Naive thymus-derived CD8-positive, alpha-beta T cell (primary cell): ENCODE results near the gene BLVRB. TPM values are rescaled to one million over a fixed set of nuclear protein-coding genes. Genes with fewer than 3 reads are reported as not detected.
A peak's percentile ranks its signal among the peaks of the same experiment; 100 is the strongest.
"Not testable (repeated sequence)": the region's sequence is repeated elsewhere in the genome, so short reads cannot be mapped to it uniquely, and the experiment has no call there.

Experiments used
- ATAC-seq, 2 donors: fragments of 150-1000 bp; cut with Tn5 transposase in 1 of 2; sonication (Bioruptor Pico), chemical (Tn5 transposase) in 1 of 2; 1 replicate in 1 of 2; 2 replicates in 1 of 2; pipeline ENCODE4 v1.10.0; 2021; ENCODE audit warnings: mild to moderate bottlenecking in 2 of 2, moderate library complexity in 2 of 2
- POLR2A ChIA-PET: fragments of 350-600 bp; sonication (Branson Sonifier 250); formaldehyde crosslinking; loops from one replicate; lab custom pipeline; 2021; ENCODE audit warnings: antibody characterized with exemption; lab: Charles Lee
- DNase-seq, 10 donors: peaks; one replicate each; pipeline versions ENCODE4 v3.0.0 to v3.0.0-alpha.2; 2020 to 2022
- H3K27ac Mint-ChIP-seq, 10 donors: one replicate each; pipeline ENCODE4 v1.8.0; 2020 to 2022; ENCODE audit warnings: mild to moderate bottlenecking in 10 of 10, mixed read lengths in 10 of 10, moderate library complexity in 4 of 10, inconsistent platforms in 1 of 10
- H3K27me3 Mint-ChIP-seq, 5 donors: one replicate each; pipeline ENCODE4 v1.8.0; 2021 to 2022; ENCODE audit warnings: mixed read lengths in 5 of 5
- H3K36me3 Mint-ChIP-seq, 3 donors: one replicate each; pipeline ENCODE4 v1.8.0; 2020 to 2022; ENCODE audit warnings: mixed read lengths in 3 of 3, mild to moderate bottlenecking in 2 of 3, inconsistent platforms in 1 of 3
- H3K4me1 Mint-ChIP-seq, 4 donors: one replicate each; pipeline ENCODE4 v1.8.0; 2021 to 2022; ENCODE audit warnings: mixed read lengths in 4 of 4
- H3K4me3 Mint-ChIP-seq, 10 donors: one replicate each; pipeline ENCODE4 v1.8.0; 2020 to 2022; ENCODE audit warnings: mild to moderate bottlenecking in 10 of 10, mixed read lengths in 10 of 10, moderate library complexity in 6 of 10, inconsistent platforms in 1 of 10
- H3K9me3 Mint-ChIP-seq, 9 donors: one replicate each; pipeline ENCODE4 v1.8.0; 2020 to 2022; ENCODE audit warnings: mixed read lengths in 9 of 9, mild to moderate bottlenecking in 3 of 9, inconsistent platforms in 1 of 9, moderate library complexity in 1 of 9
- polyA plus RNA-seq, 3 donors: library from polyadenylated mRNA; unstranded; fragments of 300-500 nt; fragmentation: Illumina TruSeq; gene quantifications; one replicate each; pipeline ENCODE4 v1.2.3, GENCODE V29; 2021
- total RNA-seq, 8 experiments: library from RNA in 2 of 8; stranded (reverse) in 2 of 8; gene quantifications; one replicate each; pipeline ENCODE4 v1.2.3 and lab custom pipeline; 2021 to 2026

The BLVRB gene
- total and polyA plus RNA-seq, 5 experiments from 2014 or later, result 11.8 to 27.8 (median 17.3) TPM

DNA sequence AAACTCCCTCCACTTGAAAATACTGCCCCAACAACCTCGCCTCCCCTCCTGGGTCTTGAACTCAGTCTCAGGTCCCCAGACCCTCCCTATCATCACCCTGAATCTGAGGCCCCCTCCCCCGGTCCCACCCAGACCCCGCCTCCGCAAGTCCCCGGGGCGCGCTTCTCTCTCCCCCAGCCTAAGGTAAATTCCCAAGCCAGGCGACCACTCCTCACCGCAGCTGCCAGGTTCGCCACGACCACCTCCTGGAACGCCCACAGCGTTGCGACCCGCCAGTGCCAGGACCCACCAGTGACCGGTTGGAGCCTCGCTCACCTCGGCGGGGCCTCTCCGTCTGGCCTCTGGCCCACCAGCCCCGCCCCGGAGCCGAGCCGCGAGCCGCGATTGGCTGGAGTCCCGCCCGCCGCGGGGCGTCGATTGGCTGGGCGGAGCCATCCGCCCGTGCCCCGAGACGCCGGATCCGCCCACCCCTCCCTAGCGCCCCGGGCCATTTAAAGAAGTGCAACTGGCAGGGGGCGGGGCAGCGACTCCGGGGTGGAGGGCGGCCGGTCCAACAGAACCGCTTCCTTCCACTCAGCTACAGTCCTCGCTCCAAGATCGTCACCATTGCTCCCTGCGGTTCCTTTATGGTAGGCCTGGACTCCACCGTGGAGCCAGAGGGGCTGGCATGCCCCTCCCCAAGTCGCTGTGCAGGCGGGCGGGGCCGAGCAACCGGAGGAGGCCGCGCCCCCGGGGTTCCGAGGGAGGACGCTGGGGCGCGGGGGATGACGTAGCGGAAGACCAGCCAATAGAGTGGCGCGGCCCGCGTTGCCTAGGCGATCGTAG, 21.3 kb downstream of the BLVRB start, which contains the start of gene SERTAD3:
SERTAD3 (minus strand) TSS at position 336 of the 825 bp plus-strand sequence. CDS start 2,255 bp downstream, outside the sequence.
- peak within 1 kb of the TSS; percentile 95 to 100 (median 99) for H3K4me3 Mint-ChIP-seq
- peaks cover 16 to 27% (median 21%) of the 10 kb centered on the region in 4 donors for H3K4me1 Mint-ChIP-seq
- DNase-seq (peak; percentile 94 to 99 (median 97)), ATAC-seq (peak; percentile 71 to 72)
- POLR2A ChIA-PET, result interaction anchor here (1.4 to 5.8 kb wide), 9 partner anchors 11 to 159 kb away, joined by 3 to 73 read pairs (median 18); partner anchors contain the start of genes AKT2, BLVRB, C19orf47 and PLD3
- H3K27me3 Mint-ChIP-seq, result no peaks in the 10 kb centered on the region
- no peaks in the 10 kb centered on the region for H3K9me3 Mint-ChIP-seq
- H3K27ac Mint-ChIP-seq, result peak within 1 kb of the TSS; percentile 89 to 99 (median 96)
- H3K36me3 Mint-ChIP-seq, result peaks cover 0 to 17% (median 0%) of the 10 kb centered on the region in 3 donors

DNA sequence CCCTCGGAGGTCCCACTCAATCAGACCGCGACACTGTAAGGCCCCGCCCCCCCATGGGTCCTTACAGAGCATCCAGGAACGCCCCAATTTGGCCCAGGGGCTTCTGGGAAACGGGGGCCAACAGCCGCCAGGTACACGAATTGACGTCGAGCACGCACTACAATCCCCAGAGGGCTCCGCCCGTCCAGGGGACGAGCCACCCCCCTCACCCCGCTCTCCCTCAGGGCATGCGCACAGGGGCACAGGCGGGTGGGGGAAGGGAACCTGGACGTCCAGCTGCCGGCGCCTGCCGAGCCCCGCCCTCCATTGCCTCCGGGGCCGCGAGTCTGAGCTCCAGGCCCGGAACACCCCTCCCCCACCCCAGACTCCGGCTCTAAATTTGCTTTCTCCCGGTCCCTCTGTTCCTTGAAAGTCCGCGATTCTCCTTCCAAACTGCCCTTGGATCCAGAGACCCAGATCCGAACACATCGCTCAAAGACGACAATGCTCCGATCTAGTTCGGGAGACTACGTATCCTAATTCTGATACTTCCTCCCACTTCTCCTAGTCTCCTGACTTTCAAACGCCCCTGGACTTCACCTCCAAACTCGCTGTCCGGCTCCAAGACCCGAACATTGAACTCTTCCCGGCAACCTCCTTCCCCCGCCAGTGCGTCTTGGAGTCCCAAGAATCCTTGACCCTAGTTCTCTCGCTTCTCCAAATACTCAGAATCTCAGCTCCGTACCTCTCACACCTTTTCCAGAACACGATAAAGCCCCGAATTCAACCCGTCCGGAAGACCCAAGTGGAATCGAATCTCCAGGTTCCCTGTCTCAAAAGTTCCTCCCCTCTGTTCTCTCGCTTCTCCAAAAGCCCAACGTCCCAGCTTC, 22.2 kb downstream of the BLVRB start:
- POLR2A ChIA-PET, result interaction anchor here (0.6 to 5.8 kb wide), 12 partner anchors 10 to 998 kb away, joined by 3 to 73 read pairs (median 11); partner anchors contain the start of genes AKT2, BLVRB, C19orf47 and PLD3
- no peaks in the 10 kb centered on the region for H3K27me3 Mint-ChIP-seq

DNA sequence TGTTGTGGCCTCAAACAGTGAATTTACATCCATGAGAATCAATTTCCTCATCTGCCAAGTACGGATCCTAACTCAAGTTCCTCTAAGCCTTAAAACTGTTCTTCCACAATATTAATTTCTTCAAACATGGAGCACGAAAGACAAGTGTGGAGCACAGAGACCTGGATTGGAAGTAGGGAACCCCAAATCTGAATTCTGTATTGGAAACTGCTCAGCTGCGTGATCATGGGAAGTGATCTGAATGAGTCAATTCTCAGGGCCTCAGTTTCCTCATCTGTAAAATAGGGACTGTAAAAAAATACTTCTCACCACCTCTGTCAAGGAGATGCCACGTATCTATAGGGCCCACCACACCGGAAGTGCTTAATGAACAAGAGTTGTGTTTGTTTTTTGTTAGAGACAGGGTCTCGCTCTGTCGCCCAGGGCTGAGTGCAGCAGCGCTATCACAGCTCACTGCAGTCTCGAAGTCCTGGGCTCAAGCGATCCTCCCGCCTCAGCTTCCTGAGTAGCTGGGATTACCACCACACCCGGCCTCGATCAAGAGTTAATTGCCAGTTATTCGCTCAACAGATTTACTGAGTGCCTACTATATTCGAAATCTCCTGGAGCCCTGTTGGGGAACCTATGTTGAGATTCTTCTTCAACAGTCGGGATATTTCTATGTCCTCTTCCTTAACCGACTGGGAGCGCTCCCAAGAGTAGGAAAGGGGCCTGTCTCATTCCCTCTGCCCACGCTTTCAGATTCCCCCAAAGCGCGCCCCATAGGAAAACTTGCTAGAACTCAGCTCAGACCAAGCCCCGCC, 23.0 kb downstream of the BLVRB start:
- DNase-seq (peak in 1 of 10 donors; percentile 24), ATAC-seq (no peak)
- Mint-ChIP-seq H3K36me3 (peaks cover 0 to 17% (median 0%) of the 10 kb centered on the region in 3 donors), H3K27ac (peak overlapping the region; percentile 85 to 99 (median 96)), H3K9me3 (no peaks in the 10 kb centered on the region), H3K4me1 (peaks cover 16 to 30% (median 23%) of the 10 kb centered on the region in 4 donors), H3K27me3 (no peaks in the 10 kb centered on the region), H3K4me3 (peak overlapping the region; percentile 95 to 100 (median 99))
- POLR2A ChIA-PET, result interaction anchor here (1.2 to 5.8 kb wide), 10 partner anchors 9 to 163 kb away, joined by 3 to 73 read pairs (median 17); partner anchors contain the start of genes AKT2, BLVRB, C19orf47 and PLD3

More for the DNA sequence above, 22.2 kb downstream of the BLVRB start:
- peak; percentile 91 to 100 (median 99) for DNase-seq
- Mint-ChIP-seq H3K4me3 (peak overlapping the region; percentile 95 to 100 (median 99)), H3K4me1 (peaks cover 16 to 28% (median 21%) of the 10 kb centered on the region in 4 donors), H3K9me3 (no peaks in the 10 kb centered on the region), H3K36me3 (peaks cover 0 to 17% (median 0%) of the 10 kb centered on the region in 3 donors), H3K27ac (peak overlapping the region; percentile 89 to 99 (median 96))
- ATAC-seq, result peak; percentile 74 to 78

DNA sequence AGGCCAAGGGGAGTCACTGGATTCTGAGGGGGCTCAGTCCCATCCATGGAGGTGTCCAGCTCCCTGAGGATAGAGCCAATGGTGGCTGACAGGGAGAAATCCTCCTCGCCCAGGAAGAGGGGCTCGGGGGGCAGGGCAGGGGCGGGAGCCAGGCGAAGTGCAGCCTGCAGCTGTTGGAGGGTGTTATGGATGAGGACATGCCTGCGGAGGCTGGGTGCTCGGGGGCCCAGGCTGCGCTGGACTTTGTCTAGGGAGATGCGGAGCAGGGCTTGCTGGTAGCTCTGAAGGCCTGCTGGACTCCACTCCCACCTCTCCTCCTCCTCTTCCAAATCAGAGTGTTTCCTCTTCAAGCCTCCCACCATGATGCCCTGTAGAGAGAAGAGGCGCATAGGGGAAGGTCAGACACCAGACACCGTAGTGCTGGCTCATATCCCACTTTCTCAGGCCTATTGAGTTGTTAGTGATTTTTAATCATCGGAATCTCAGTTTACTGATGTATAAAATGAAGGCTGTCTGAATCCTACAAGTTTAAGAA, 23.8 kb downstream of the BLVRB start:
- Mint-ChIP-seq H3K27me3 (no peaks in the 10 kb centered on the region), H3K27ac (peak overlapping the region in 9 of 10 donors; percentile 89 to 99 (median 96)), H3K9me3 (no peaks in the 10 kb centered on the region), H3K36me3 (peaks cover 0 to 17% (median 0%) of the 10 kb centered on the region in 3 donors), H3K4me3 (peak overlapping the region in 9 of 10 donors; percentile 38 to 100 (median 99)), H3K4me1 (peaks cover 16 to 30% (median 23%) of the 10 kb centered on the region in 4 donors)
- POLR2A ChIA-PET, result interaction anchor here (0.5 to 5.8 kb wide), 5 partner anchors 14 to 164 kb away, joined by 3 to 73 read pairs (median 21); partner anchors contain the start of genes BLVRB, SERTAD1 and SPTBN4
- ATAC-seq (no peak), DNase-seq (no peak)

DNA sequence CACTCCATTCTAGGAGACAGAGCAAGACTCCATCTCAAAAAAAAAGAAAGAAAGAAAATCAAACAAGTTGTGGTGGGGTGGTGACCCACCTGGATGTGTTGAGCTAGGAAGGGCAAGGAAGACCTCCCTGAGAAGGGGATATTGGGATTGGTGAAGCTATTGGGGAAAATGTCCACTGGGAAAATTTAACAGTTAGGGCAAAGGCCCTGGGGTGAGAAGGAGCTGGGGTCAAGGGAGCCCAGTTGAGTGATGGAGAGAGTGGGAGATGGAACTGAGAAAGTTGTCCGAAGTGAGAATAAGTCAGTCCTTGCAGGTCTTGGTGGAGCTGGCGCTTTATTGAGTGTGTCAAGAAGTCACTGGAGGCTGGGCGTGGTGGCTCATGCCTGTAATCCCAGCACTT, 27.3 kb downstream of the BLVRB start:
- POLR2A ChIA-PET, result interaction anchor here (1.6 kb wide), 1 partner anchor 13 kb away, joined by 7 read pairs; the partner anchor contains the start of gene SERTAD1
- peak overlapping the region in 1 of 10 donors; percentile 20 for H3K4me3 Mint-ChIP-seq
- no peaks in the 10 kb centered on the region for H3K9me3 Mint-ChIP-seq
- peaks cover 0 to 17% (median 0%) of the 10 kb centered on the region in 3 donors for H3K36me3 Mint-ChIP-seq
- peak overlapping the region in 2 of 10 donors; percentile 5 to 20 for H3K27ac Mint-ChIP-seq
- no peak for DNase-seq
- ATAC-seq, result no peak
- no peaks in the 10 kb centered on the region for H3K27me3 Mint-ChIP-seq
- H3K4me1 Mint-ChIP-seq, result peaks cover 19 to 36% (median 29%) of the 10 kb centered on the region in 4 donors

DNA sequence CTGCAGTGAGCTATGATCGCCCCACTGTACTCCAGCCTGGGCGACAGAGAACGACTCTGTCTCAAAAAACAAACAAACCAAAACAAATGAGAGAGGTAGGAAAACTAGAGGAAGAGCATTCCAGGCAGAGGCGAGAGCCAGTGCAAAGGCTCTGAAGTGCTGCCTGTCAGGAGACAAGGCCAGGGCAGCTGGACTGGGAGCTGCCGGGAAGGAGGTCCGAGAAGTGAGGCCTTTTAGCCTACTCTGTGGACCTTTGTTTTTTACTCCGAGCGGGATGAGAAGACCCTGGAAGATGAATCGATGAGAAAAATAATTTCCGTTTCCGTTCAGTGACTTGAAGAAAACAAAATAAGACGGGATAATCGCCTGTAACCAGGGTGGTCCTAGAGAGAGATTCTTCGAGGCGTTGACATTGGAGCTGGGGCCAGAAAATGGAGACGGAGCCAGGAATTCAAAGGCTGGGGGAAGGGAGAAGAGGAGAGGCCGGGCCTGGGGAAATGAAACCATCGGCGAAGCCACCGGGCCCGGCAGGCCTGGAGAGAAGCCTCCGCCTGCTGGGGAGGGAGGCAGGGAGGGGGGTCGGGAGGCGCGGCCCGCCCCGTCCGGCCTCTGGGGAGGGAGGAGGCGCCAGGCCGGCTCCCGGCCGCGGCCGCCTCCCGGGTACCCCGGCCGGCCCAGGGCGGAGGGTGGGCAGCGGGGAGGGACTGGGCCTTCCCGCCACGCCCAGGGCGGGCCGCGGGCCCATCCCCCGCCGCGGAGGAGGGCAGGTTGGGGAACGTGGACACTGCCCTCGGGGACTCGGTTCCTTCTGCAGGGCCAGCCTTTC, 31.9 kb downstream of the BLVRB start:
- H3K9me3 Mint-ChIP-seq, result no peaks in the 10 kb centered on the region
- H3K36me3 Mint-ChIP-seq, result no peaks in the 10 kb centered on the region
- POLR2A ChIA-PET, result interaction anchor here (0.6 to 4.4 kb wide), 6 partner anchors 8 to 189 kb away, joined by 4 to 32 read pairs (median 6); partner anchors contain the start of genes SERTAD1 and SERTAD3
- H3K4me1 Mint-ChIP-seq, result peaks cover 10 to 27% (median 15%) of the 10 kb centered on the region in 4 donors
- H3K27ac Mint-ChIP-seq, result peak overlapping the region; percentile 94 to 100 (median 98)
- peak overlapping the region; percentile 89 to 99 (median 95) for H3K4me3 Mint-ChIP-seq
- ATAC-seq (peak; percentile 86 to 90), DNase-seq (peak in 8 of 10 donors; percentile 26 to 61 (median 47))
- no peaks in the 10 kb centered on the region for H3K27me3 Mint-ChIP-seq

- H3K27me3 Mint-ChIP-seq, H3K9me3 Mint-ChIP-seq, H3K36me3 Mint-ChIP-seq, DNase-seq, ATAC-seq: not testable (repeated sequence)
- Mint-ChIP-seq H3K4me3 (peak overlapping the region; percentile 89 to 99 (median 95)), H3K27ac (peak overlapping the region in 9 of 10 donors; percentile 15 to 100 (median 97)), H3K4me1 (peaks cover 7 to 27% (median 14%) of the 10 kb centered on the region in 4 donors)
- POLR2A ChIA-PET, result interaction anchor here (0.7 to 4.4 kb wide), 5 partner anchors 9 to 161 kb away, joined by 3 to 32 read pairs (median 7); partner anchors contain the start of gene SERTAD3
Measured at GRCh38 chr19:40432760-40433159, 32.8 kb downstream of the BLVRB start.

GRCh38 chr19:40431698-40432097, 33.8 kb downstream of the BLVRB start:
- no peak for DNase-seq
- no peak for ATAC-seq
- Mint-ChIP-seq H3K27ac (peak overlapping the region in 3 of 10 donors; percentile 10 to 43 (median 27)), H3K9me3 (no peaks in the 10 kb centered on the region), H3K36me3 (no peaks in the 10 kb centered on the region), H3K4me1 (peaks cover 7 to 30% (median 14%) of the 10 kb centered on the region in 4 donors), H3K27me3 (no peaks in the 10 kb centered on the region), H3K4me3 (peak overlapping the region in 6 of 10 donors; percentile 10 to 56 (median 17))
- POLR2A ChIA-PET, result interaction anchor here (0.7 to 4.4 kb wide), 4 partner anchors 11 to 497 kb away, joined by 3 to 32 read pairs (median 5); partner anchors contain the start of genes SERTAD3 and SPTBN4

DNA sequence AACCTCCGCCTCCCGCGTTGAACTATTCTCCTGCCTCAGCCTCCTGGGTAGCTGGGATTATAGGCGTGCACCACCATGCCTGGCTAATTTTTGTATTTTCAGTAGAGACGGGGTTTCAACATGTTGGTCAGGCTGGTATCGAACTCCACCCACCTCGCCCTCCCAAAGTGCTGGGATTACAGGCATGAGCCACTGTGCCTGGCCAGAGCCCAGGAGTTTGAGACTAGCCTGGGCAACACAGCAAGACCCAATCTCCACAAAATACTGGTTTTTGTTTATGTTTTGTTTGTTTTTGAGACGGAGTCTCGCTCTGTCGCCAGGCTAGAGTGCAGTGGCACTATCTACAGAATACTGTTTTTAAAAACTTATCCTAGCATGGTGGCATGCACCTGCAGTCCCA, 35.3 kb downstream of the BLVRB start:
- not testable (repeated sequence) for H3K27ac Mint-ChIP-seq, ATAC-seq, DNase-seq, H3K36me3 Mint-ChIP-seq, H3K4me3 Mint-ChIP-seq, H3K27me3 Mint-ChIP-seq, H3K9me3 Mint-ChIP-seq
- POLR2A ChIA-PET, result interaction anchor here (1.9 kb wide), 1 partner anchor 9 kb away, joined by 5 read pairs; no protein-coding TSS in a partner anchor
- H3K4me1 Mint-ChIP-seq, result peaks cover 7 to 31% (median 18%) of the 10 kb centered on the region in 4 donors

DNA sequence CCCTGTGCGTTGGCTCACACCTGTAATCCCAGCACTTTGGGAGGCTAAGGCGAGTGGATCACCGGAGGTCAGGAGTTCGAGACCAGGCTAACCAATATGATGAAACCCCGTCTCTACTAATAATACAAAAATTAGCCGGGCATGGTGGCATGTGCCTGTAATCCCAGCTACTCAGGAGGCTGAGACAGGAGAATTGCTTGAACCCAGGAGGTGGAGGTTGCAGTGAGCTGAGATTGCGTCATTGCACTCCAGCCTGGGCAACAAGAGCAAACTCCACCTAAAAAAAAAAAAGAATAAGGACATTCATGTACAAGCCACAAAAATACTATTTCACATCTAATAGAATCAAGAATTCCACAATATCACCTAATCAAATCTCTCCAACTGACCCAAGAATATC, 37.3 kb downstream of the BLVRB start:
- not testable (repeated sequence) for H3K4me3 Mint-ChIP-seq, H3K27ac Mint-ChIP-seq, H3K36me3 Mint-ChIP-seq, ATAC-seq, DNase-seq, H3K27me3 Mint-ChIP-seq, H3K9me3 Mint-ChIP-seq
- POLR2A ChIA-PET, result interaction anchor here (0.7 to 4.5 kb wide), 2 partner anchors 14 to 1286 kb away, joined by 5 to 61 read pairs; partner anchors contain the start of gene SERTAD3
- peaks cover 8 to 27% (median 21%) of the 10 kb centered on the region in 4 donors for H3K4me1 Mint-ChIP-seq
